UCSD-AML1 (cell line): ENCODE data around the gene C1GALT1C1L.
"Not testable (repeated sequence)": the region's sequence is repeated elsewhere in the genome, so short reads cannot be mapped to it uniquely, and the experiment has no call there.

ENCODE experiments used
- DNase-seq: peaks from one replicate; lab custom pipeline; 2025; ENCODE audit not compliant: unreplicated experiment; lab: John Stamatoyannopoulos, UW

Gene C1GALT1C1L

GRCh38 chr2:43676322-43677050 lies at the start of gene C1GALT1C1L:
Gene C1GALT1C1L (minus strand): TSS chr2:43676429. CDS start chr2:43676322, 107 bp downstream.
- no peak for DNase-seq

- DNase-seq = no peak
These were observed 49.5 kb upstream of the C1GALT1C1L start for GRCh38 chr2:43725711-43726246.

- DNase-seq = no peak
These were observed 48.7 kb upstream of the C1GALT1C1L start for GRCh38 chr2:43724728-43725526.

- no peak for DNase-seq
These were observed 42.4 kb upstream of the C1GALT1C1L start for GRCh38 chr2:43718530-43719124.

DNA sequence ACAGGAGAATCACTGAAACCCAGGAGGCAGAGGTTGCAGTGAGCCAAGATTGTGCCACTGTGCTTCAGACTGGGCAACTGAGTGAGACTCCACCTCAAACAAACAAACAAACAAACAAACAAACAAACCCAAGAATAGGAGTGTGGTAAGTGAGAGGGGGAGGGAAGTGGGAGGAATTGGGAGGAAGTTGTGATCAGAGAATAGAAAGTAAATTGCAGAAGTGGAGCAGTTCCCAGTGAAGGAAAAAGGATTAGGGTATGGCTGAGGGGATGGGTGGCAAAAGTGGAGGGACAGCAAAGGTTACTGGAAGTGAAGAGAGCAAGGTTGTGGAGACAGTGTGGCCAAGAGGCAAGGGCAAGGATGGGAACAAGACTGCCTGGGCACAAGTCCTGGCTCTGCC lies 41.1 kb upstream of the C1GALT1C1L start:
- DNase-seq = no peak

DNA sequence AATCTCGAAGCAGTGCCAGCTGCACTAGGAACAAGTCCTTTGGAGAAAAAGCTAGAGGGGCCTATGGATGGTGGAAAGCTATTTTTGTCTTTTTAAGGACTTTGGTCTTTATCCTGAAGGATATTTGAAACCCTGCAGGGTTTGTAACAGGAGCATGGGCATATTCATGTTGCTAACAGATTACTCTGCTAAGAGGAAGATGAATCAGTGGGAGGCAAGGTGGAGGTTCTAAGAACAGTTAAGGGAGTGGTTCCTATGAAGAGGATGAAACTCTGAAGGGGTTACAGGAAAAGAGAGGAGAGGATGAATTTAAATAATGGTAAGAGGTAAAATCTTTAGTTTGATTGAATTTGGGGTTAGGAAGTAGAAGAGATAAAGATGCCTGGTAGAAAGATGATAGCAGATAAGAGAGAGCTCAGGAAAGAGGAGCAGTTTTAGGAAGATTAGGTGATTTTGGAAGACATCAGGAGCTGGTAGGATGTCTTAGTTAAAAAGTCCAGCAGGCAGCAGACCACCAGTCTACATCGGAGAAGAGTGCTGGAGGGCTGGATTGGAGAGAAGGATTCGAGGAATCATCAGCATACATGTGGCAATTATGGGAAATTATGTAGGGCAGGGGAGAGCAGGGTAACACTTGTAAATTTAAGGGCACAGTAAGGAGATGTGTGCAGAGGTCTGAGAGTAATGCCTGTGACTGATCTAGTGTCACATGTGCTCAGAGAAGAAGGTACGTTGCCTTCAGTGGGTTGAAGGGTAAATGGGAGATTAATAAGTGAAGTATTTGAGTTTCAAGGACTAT lies 39.3 kb upstream of the C1GALT1C1L start:
- DNase-seq = no peak

DNA sequence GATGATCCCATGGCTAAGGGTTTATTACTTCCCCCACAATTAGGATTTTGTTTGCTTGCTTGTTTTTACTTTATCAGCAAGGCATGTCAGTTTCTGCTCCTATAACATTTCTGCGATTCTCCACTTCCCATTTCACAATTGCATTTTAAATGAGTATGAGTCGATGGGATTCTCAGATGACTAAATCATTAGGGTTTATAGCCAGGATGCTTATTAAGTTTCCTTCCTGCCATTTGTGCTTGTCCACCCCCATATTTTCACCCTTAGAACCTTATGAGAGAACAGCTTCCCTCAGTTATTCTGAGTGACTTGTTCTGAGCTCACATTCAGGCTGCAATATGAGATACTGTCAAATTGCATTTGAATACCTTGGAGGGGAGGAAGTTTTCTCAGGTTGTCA lies 37.9 kb upstream of the C1GALT1C1L start:
- no peak for DNase-seq

- no peak for DNase-seq
These were observed 34.6 kb upstream of the C1GALT1C1L start for GRCh38 chr2:43710866-43711265.

DNA sequence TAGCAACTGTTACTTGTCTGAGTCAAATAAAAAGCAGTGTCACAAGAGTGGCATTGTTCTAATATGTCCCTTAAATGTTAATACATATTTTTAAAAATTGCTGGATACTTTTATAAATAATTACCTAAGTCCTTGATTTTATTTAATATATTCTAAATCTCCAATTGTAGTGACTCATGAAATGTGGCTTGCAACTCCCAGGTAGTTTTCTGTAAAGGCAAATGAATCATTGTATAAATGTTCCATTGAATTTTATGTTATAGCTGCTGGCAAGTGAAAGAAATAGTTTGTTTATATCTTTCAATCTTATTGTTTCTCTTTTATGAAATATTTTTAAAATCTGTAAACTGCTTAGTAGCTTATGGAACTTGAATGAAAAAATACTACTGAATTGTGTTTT lies 32.7 kb upstream of the C1GALT1C1L start:
- no peak for DNase-seq

DNA sequence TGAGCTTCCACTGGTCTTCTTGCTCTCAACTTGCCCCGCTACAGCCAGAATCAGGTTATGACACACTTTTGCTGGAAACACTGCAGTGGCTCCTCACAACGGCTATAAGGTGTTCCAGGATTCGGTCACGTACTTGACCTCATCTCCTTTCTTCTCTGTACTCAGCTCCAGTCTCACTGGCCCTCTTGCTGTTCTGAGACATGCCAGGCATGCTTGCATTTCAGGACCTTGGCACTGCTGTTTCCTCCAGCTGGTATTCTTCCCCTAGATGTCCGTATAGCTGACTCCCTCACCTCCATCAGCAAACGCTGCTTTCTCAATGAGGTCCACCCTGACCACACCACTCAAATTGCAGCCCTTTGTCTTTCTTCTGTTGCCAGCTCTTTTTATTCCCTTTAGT lies 31.9 kb upstream of the C1GALT1C1L start:
- DNase-seq = no peak

GRCh38 chr2:43707255-43708015 lies 31.2 kb upstream of the C1GALT1C1L start:
- no peak for DNase-seq

DNA sequence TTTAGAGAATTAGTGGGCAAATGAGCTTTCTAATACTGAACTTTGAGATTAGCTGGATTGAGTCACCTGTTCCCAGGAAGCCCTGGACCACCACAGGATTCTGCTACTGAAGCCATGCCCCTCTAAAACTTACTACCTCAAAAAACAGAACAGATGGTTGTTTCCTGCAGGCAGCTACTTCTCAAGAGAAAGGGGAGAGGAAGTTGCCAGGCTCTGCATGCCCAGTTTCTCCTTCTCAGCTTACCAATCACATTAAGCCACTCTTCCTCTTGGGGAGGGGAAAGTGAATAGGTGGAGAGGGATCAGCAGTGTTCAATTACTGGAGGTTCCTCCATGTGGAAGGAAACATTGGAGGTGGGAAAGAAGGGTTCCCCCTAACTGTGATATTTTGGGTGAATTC lies 24.9 kb upstream of the C1GALT1C1L start:
- no peak for DNase-seq

DNA sequence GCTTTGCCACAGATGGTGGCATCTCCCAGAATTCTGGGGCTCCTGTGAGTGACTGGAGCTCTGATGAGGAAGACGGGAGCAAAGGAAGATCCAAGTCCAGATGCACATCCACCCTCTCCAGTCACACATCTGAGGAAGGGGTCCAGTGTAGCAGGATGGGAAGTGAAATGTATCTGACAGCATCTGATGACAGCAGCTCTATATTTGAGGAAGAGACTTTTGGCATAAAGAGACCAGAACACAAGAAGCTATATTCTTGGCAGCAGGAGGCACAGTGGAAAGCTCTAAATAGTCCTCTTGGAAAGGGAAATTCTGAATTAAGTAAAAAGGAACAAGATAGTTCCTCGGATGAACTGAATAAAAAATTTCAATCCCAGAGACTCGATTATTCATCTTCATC lies 23.5 kb upstream of the C1GALT1C1L start:
- DNase-seq = no peak

GRCh38 chr2:43698140-43698539 lies 21.9 kb upstream of the C1GALT1C1L start:
- DNase-seq = not testable (repeated sequence)

- DNase-seq = no peak
These were observed 16.3 kb upstream of the C1GALT1C1L start for GRCh38 chr2:43692428-43692994.

DNA sequence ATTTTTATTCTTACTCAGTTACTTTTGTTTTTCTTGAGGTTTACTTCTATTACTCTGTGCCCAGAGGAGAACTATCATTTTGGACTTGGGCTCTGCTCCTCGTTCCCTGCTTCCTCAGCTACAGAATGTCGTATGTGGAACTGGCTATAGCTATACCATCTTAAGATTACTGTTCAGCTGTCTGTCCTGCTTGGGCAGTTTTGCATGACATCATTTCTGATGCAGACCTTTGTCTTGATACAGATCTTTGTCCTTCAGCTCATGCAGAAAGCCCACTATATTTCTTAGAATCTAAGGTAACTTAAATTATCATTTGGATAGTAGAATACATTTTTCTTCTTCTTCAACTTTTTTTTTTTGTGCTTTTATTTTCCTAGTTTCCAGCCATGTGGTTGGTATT lies 13.8 kb upstream of the C1GALT1C1L start:
- no peak for DNase-seq

- DNase-seq = peak; percentile 13
These were observed 9.1 kb upstream of the C1GALT1C1L start for GRCh38 chr2:43685357-43685756.

GRCh38 chr2:43677783-43678182 lies 1.6 kb upstream of the C1GALT1C1L start:
- not testable (repeated sequence) for DNase-seq

- DNase-seq = no peak
These were observed 445 bp downstream of the C1GALT1C1L start for GRCh38 chr2:43675646-43676321.
